Posterior cingulate gyrus (tissue), 11 donors: ENCODE measurements around the gene TBC1D5.

Source experiments
- DNase-seq, 10 donors: peaks; one replicate each; pipeline versions ENCODE4 v3.0.0 to v3.0.0-alpha.2; 2020 to 2021; ENCODE audit warnings: mixed read lengths in 3 of 10
- intact Hi-C: fragments of 100-400 bp; cut with DNase I; formaldehyde crosslinking; loops from one replicate; pipeline ENCODE4 v1.15.1; 2023

Gene TBC1D5

GRCh38 chr3:17607905-17608304 lies 134.5 kb downstream of the TBC1D5 start:
- intact Hi-C loops = no loop called here
- DNase-seq = no peak

GRCh38 chr3:17605934-17606333 lies 136.5 kb downstream of the TBC1D5 start:
- intact Hi-C loops = no loop called here
- no peak for DNase-seq

GRCh38 chr3:17605032-17605431 lies 137.4 kb downstream of the TBC1D5 start:
- intact Hi-C loops = no loop called here
- DNase-seq = no peak

- intact Hi-C loops = no loop called here
- no peak for DNase-seq
Measured at GRCh38 chr3:17602126-17602525, 140.3 kb downstream of the TBC1D5 start.

GRCh38 chr3:17592956-17593355 lies 149.5 kb downstream of the TBC1D5 start:
- DNase-seq = no peak
- intact Hi-C loops = no loop called here

GRCh38 chr3:17590465-17590864 lies 152.0 kb downstream of the TBC1D5 start:
- intact Hi-C loops = no loop called here

GRCh38 chr3:17589888-17590287 lies 152.5 kb downstream of the TBC1D5 start:
- DNase-seq = no peak
- intact Hi-C loops = no loop called here

More at GRCh38 chr3:17590465-17590864, 152.0 kb downstream of the TBC1D5 start:
- DNase-seq = no peak

GRCh38 chr3:17588422-17588821 lies 154.0 kb downstream of the TBC1D5 start:
- intact Hi-C loops = no loop called here
- DNase-seq = no peak

GRCh38 chr3:17585394-17586325 lies 156.8 kb downstream of the TBC1D5 start:
- DNase-seq = no peak
- intact Hi-C loops = no loop called here

- intact Hi-C loops = no loop called here
- no peak for DNase-seq
Measured at GRCh38 chr3:17584066-17584465, 158.4 kb downstream of the TBC1D5 start.

GRCh38 chr3:17583530-17583929 lies 158.9 kb downstream of the TBC1D5 start:
- DNase-seq = no peak
- intact Hi-C loops = no loop called here

- DNase-seq = no peak
- intact Hi-C loops = no loop called here
Measured at GRCh38 chr3:17581421-17582080, 160.9 kb downstream of the TBC1D5 start.

GRCh38 chr3:17580901-17581300 lies 161.5 kb downstream of the TBC1D5 start:
- intact Hi-C loops = no loop called here
- no peak for DNase-seq

GRCh38 chr3:17579289-17580031 lies 163.0 kb downstream of the TBC1D5 start:
- intact Hi-C loops = no loop called here
- no peak for DNase-seq

GRCh38 chr3:17577796-17578520 lies 164.5 kb downstream of the TBC1D5 start:
- intact Hi-C loops = no loop called here
- DNase-seq = no peak

- intact Hi-C loops = no loop called here
- DNase-seq = no peak
Measured at GRCh38 chr3:17573396-17573795, 169.0 kb downstream of the TBC1D5 start.

- intact Hi-C loops = no loop called here
- no peak for DNase-seq
Measured at GRCh38 chr3:17571686-17572085, 170.7 kb downstream of the TBC1D5 start.

- intact Hi-C loops = no loop called here
- no peak for DNase-seq
Measured at GRCh38 chr3:17562845-17563244, 179.6 kb downstream of the TBC1D5 start.

- intact Hi-C loops = no loop called here
- no peak for DNase-seq
Measured at GRCh38 chr3:17558565-17558964, 183.9 kb downstream of the TBC1D5 start.

GRCh38 chr3:17557749-17558463 lies 184.5 kb downstream of the TBC1D5 start:
- no peak for DNase-seq
- intact Hi-C loops = no loop called here
